Endothelial cell of umbilical vein (primary cell): ENCODE measurements around the gene UROC1. TPM values are rescaled to one million over a fixed set of nuclear protein-coding genes. Genes with fewer than 3 reads are reported as not detected.

ENCODE experiments used
- BruUV-seq: library from RNA; stranded (reverse); fragments of 400-500 nt; replicated peaks from 2 replicates; lab custom pipeline; 2021; lab: Mats Ljungman, UMichigan
- CTCF ChIA-PET: fragments of 300-600, 350-600 bp; sonication (Branson Sonifier 250); formaldehyde crosslinking; loops from one replicate; lab custom pipeline; 2021; ENCODE audit warnings: antibody characterized with exemption, inconsistent platforms; lab: Charles Lee
- POLR2A ChIA-PET: fragments of 300-600, 350-600 bp; sonication (Branson Sonifier 250); formaldehyde crosslinking; loops from one replicate; lab custom pipeline; 2021; ENCODE audit warnings: antibody characterized with exemption, inconsistent platforms; lab: Charles Lee
- DNase-seq: peaks from one replicate; pipeline ENCODE4 v3.0.0-alpha.2; 2011; ENCODE audit warnings: low read depth, low spot score
- FAIRE-seq: peaks from 2 replicates; lab custom pipeline; 2011; peaks lifted over from hg19 to GRCh38; lab: Jason Lieb, UNC
- H2AFZ ChIP-seq: 2 replicates; pipeline ENCODE4 v1.6.0; 2012; ENCODE audit warnings: low read depth, low read length, control low read depth, inconsistent platforms
- H3K27ac ChIP-seq: 2 replicates; pipeline ENCODE4 v1.5.1; 2011; ENCODE audit warnings: low read depth, mild to moderate bottlenecking, control low read depth, low read length, moderate library complexity; ENCODE audit not compliant: insufficient read depth
- H3K27me3 ChIP-seq, 2 experiments: 2 replicates each; pipeline versions ENCODE4 v1.6.0 to v1.6.1; 2011; ENCODE audit warnings: low read length in 2 of 2, mixed read lengths in 1 of 2; ENCODE audit not compliant: control insufficient read depth in 2 of 2, insufficient read depth in 2 of 2
- H3K36me3 ChIP-seq, 2 experiments: 2 replicates in 1 of 2; 3 replicates in 1 of 2; pipeline ENCODE4 v1.5.1; 2011; ENCODE audit warnings: low read length in 2 of 2, mild to moderate bottlenecking in 1 of 2, moderate library complexity in 1 of 2; ENCODE audit not compliant: control insufficient read depth in 2 of 2, insufficient read depth in 2 of 2; ENCODE audit errors: extremely low read depth in 1 of 2
- H3K4me1 ChIP-seq: 3 replicates; pipeline ENCODE4 v1.5.1; 2011; ENCODE audit warnings: mild to moderate bottlenecking, low read length; ENCODE audit not compliant: control insufficient read depth, insufficient read depth; ENCODE audit errors: extremely low read depth
- H3K4me2 ChIP-seq: 2 replicates; pipeline ENCODE4 v1.6.1; 2011; ENCODE audit warnings: low read length, control low read depth, mixed read lengths; ENCODE audit not compliant: insufficient read depth
- H3K4me3 ChIP-seq, 3 experiments: fragments of 200-600 bp in 1 of 3; sonication (generic), shearing (Covaris generic) in 1 of 3; replicated peaks in 1 of 3; 2 replicates each; pipeline ENCODE4 v1.5.1; 2011 to 2016; ENCODE audit warnings: control low read depth in 3 of 3, low read length in 3 of 3, mild to moderate bottlenecking in 2 of 3, inconsistent platforms in 1 of 3, low read depth in 1 of 3, moderate library complexity in 1 of 3; ENCODE audit not compliant: insufficient read depth in 1 of 3
- H3K79me2 ChIP-seq: 2 replicates; pipeline ENCODE4 v1.6.0; 2012; ENCODE audit warnings: low read length, inconsistent platforms; ENCODE audit not compliant: control insufficient read depth, insufficient read depth
- H3K9ac ChIP-seq: replicated peaks from 2 replicates; pipeline ENCODE3; 2011; ENCODE audit warnings: low read length, control low read depth; ENCODE audit not compliant: insufficient read depth; ENCODE audit errors: extremely low read depth
- H3K9me1 ChIP-seq: replicated peaks from 3 replicates; pipeline ENCODE4 v1.6.0; 2011; ENCODE audit warnings: mild to moderate bottlenecking, low read length; ENCODE audit not compliant: control insufficient read depth, insufficient read depth; ENCODE audit errors: extremely low read depth
- H3K9me3 ChIP-seq: replicated peaks from 2 replicates; pipeline ENCODE4 v1.5.1; 2012; ENCODE audit warnings: low read length, inconsistent platforms; ENCODE audit not compliant: control insufficient read depth, insufficient read depth
- H4K20me1 ChIP-seq: replicated peaks from 2 replicates; pipeline ENCODE3; 2011; ENCODE audit warnings: mild to moderate bottlenecking, low read length; ENCODE audit not compliant: control insufficient read depth, insufficient read depth; ENCODE audit errors: extremely low read depth
- CTCF ChIP-seq, 2 donors: IDR thresholded peaks; 1 replicate in 1 of 2; 2 replicates in 1 of 2; pipeline ENCODE4 v1.5.1; 2011; ENCODE audit warnings: low read length in 2 of 2, mild to moderate bottlenecking in 2 of 2, moderate library complexity in 2 of 2, control low read depth in 1 of 2, inconsistent platforms in 1 of 2, low read depth in 1 of 2; ENCODE audit not compliant: insufficient read depth in 1 of 2; ENCODE audit errors: extremely low read depth in 1 of 2
- EZH2 ChIP-seq: IDR thresholded peaks from 2 replicates; pipeline ENCODE4 v1.6.1; 2012; ENCODE audit warnings: borderline replicate concordance, low read depth, mild to moderate bottlenecking, moderate library complexity, low read length, inconsistent platforms; ENCODE audit not compliant: severe bottlenecking
- FOS ChIP-seq: IDR thresholded peaks from 2 replicates; pipeline ENCODE4 v1.6.1; 2011; ENCODE audit warnings: mild to moderate bottlenecking, low read length, moderate library complexity, borderline replicate concordance; ENCODE audit not compliant: insufficient read depth
- GATA2 ChIP-seq: IDR thresholded peaks from 2 replicates; pipeline ENCODE4 v1.7.0; 2011; ENCODE audit warnings: low read depth, mild to moderate bottlenecking, moderate library complexity, mixed read lengths, low read length; ENCODE audit not compliant: insufficient read length, insufficient read depth
- JUN ChIP-seq: IDR thresholded peaks from 2 replicates; pipeline ENCODE4 v1.6.1; 2011; ENCODE audit warnings: borderline replicate concordance, low read depth; ENCODE audit not compliant: insufficient read length, insufficient read depth
- MYC ChIP-seq: IDR thresholded peaks from one replicate; pipeline ENCODE4 v1.6.1; 2011; ENCODE audit warnings: mild to moderate bottlenecking, low read depth, low read length
- POLR2A ChIP-seq: IDR thresholded peaks from 2 replicates; pipeline ENCODE4 v1.6.1; 2012; ENCODE audit warnings: low read depth, mild to moderate bottlenecking, control low read depth, low read length
- dilution Hi-C: fragments of 300-500 bp; cut with MboI; formaldehyde crosslinking; loops from one replicate; pipeline ENCODE4 v1.15.0; 2019; ENCODE audit warnings: low sequenced_read_pairs; ENCODE audit not compliant: extremely low pct_ligation_motif_present
- intact Hi-C: fragments of 100-400 bp; cut with micrococcal nuclease; formaldehyde crosslinking; loops from one replicate; pipeline ENCODE4 v1.10.0; 2022
- polyA plus RNA-seq, 4 experiments: library from polyadenylated mRNA; depleted of rRNA in 3 of 4; stranded (reverse) in 3 of 4; unstranded in 1 of 4; fragments of >200 nt; gene quantifications; 2 replicates each; pipeline versions ENCODE4 v1.2.1 to v1.2.3, GENCODE V29; 2011 to 2012; ENCODE audit warnings: missing spikeins in 1 of 4
- total RNA-seq: library from RNA; stranded (reverse); gene quantifications from 2 replicates; pipeline ENCODE4 v1.2.3, GENCODE V29; 2021
- TF ChIP-seq, protein P1 (sequence below): IDR thresholded peaks from 2 replicates; pipeline ENCODE4 v1.6.1; 2011; ENCODE audit not compliant: insufficient read depth, insufficient read length

The UROC1 gene
- total and polyA plus RNA-seq, 2 donors (not counting 3 experiments of a cell fraction or from before 2014, with no cell fraction given): not detected

DNA sequence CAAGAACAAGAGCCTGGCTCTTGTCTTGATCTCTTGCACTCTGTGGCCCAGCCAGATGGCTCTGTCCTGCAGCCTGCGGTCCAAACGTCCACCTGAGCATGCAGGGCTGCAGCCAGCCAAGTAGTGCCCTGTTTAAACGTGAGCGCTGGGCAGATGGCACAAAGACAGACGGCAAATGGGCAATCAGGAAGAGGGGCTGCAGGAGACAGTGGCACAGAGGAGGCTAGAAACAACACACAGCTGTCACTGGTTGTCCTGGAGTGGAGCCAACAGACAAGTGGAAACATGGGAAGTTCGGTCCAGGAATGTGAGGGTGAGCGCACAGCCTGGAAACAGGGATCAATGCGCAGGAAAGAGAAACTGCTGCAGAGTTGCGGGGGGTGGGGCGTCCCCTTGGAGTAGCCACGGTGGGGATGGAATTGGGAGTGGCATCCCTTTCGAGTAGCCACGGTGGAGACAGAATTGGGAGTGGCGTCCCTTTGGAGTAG is 31.2 kb downstream of the UROC1 start:
- BruUV-seq: no TSS peak
- no peaks in the 10 kb centered on the region for H3K36me3 ChIP-seq
- no peak overlapping the region for H3K4me2 ChIP-seq
- no peak overlapping the region for H2AFZ ChIP-seq
- H3K4me3 ChIP-seq: no peak overlapping the region
- intact Hi-C loops: no loop called here
- H3K9me1 ChIP-seq: no peaks in the 10 kb centered on the region
- no peaks in the 10 kb centered on the region for H4K20me1 ChIP-seq
- POLR2A ChIA-PET: no interaction called here
- H3K4me1 ChIP-seq: peaks cover 15% of the 10 kb centered on the region
- H3K9me3 ChIP-seq: no peaks in the 10 kb centered on the region
- dilution Hi-C loops: no loop called here
- H3K27me3 ChIP-seq: peaks cover 0 to 1% of the 10 kb centered on the region in 2 experiments
- FAIRE-seq (no peak), DNase-seq (no peak)
- CTCF ChIA-PET: interaction anchor here (1.3 to 2.2 kb wide), 3 partner anchors 10 to 14 kb away, joined by 5 to 8 read pairs (median 6); partner anchors contain the start of gene ZXDC
- no peak overlapping the region for H3K27ac ChIP-seq
- no peak for TF ChIP-seq JUN
- TF ChIP-seq EZH2: no peak
- no peak for TF ChIP-seq CTCF (IDR thresholded peaks at IDR 0.05; ENCODE audit: extremely low read depth in 1 of 2, insufficient read depth in 1 of 2, low read depth in 1 of 2, low read length in 2 of 2)
- TF ChIP-seq, protein P1, sequence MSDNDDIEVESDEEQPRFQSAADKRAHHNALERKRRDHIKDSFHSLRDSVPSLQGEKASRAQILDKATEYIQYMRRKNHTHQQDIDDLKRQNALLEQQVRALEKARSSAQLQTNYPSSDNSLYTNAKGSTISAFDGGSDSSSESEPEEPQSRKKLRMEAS: no peak
- no peak for TF ChIP-seq GATA2
- no peak for TF ChIP-seq MYC
- TF ChIP-seq FOS: no peak
- TF ChIP-seq POLR2A: no peak
- H3K79me2 ChIP-seq: no peaks in the 10 kb centered on the region
- no peak overlapping the region for H3K9ac ChIP-seq
